Hematopoietic multipotent progenitor cell treated with erythropoietin and hydrocortisone succinate and interleukin-3 and kit ligand, for 15 days (in vitro differentiated cells): ENCODE data around the gene LDLRAD3.

ENCODE experiments used
- DNase-seq: peaks from one replicate; pipeline ENCODE4 v3.0.0-alpha.2; 2015; ENCODE audit warnings: low spot score

LDLRAD3 gene

GRCh38 chr11:36139767-36140166 lies 195.9 kb downstream of the LDLRAD3 start:
- DNase-seq: no peak

GRCh38 chr11:36141196-36141953 lies 197.5 kb downstream of the LDLRAD3 start:
- DNase-seq: no peak

- no peak for DNase-seq
Measured at GRCh38 chr11:36141956-36142355, 198.1 kb downstream of the LDLRAD3 start.

GRCh38 chr11:36142439-36142838 lies 198.6 kb downstream of the LDLRAD3 start:
- DNase-seq: no peak

GRCh38 chr11:36142879-36143278 lies 199.0 kb downstream of the LDLRAD3 start:
- DNase-seq: no peak

GRCh38 chr11:36146437-36146836 lies 202.6 kb downstream of the LDLRAD3 start:
- no peak for DNase-seq

GRCh38 chr11:36147491-36147890 lies 203.6 kb downstream of the LDLRAD3 start:
- no peak for DNase-seq

- DNase-seq: no peak
Measured at GRCh38 chr11:36148701-36149100, 204.8 kb downstream of the LDLRAD3 start.

GRCh38 chr11:36149538-36150242 lies 205.8 kb downstream of the LDLRAD3 start:
- DNase-seq: peak; percentile 73

- no peak for DNase-seq
Measured at GRCh38 chr11:36150986-36151385, 207.1 kb downstream of the LDLRAD3 start.

GRCh38 chr11:36151933-36152580 lies 208.2 kb downstream of the LDLRAD3 start:
- DNase-seq: no peak

GRCh38 chr11:36153551-36153950 lies 209.7 kb downstream of the LDLRAD3 start:
- no peak for DNase-seq

GRCh38 chr11:36155124-36155561 lies 211.3 kb downstream of the LDLRAD3 start:
- no peak for DNase-seq

- DNase-seq: no peak
Measured at GRCh38 chr11:36155770-36156160, 211.9 kb downstream of the LDLRAD3 start.

GRCh38 chr11:36156161-36156816 lies 212.4 kb downstream of the LDLRAD3 start:
- DNase-seq: no peak

- no peak for DNase-seq
Measured at GRCh38 chr11:36156817-36157519, 213.1 kb downstream of the LDLRAD3 start.

- no peak for DNase-seq
Measured at GRCh38 chr11:36160091-36160490, 216.2 kb downstream of the LDLRAD3 start.

GRCh38 chr11:36161572-36161971 lies 217.7 kb downstream of the LDLRAD3 start:
- DNase-seq: no peak

- no peak for DNase-seq
Measured at GRCh38 chr11:36162006-36162882, 218.4 kb downstream of the LDLRAD3 start.

GRCh38 chr11:36162883-36163434 lies 219.1 kb downstream of the LDLRAD3 start:
- no peak for DNase-seq
